Caco-2 (cell line): ENCODE results near the gene NT5C3B. TPM values are rescaled to one million over a fixed set of nuclear protein-coding genes. Genes with fewer than 3 reads are reported as not detected.

Source experiments
- BruUV-seq: library from RNA; stranded (reverse); fragments of 400-500 nt; replicated peaks from 2 replicates; lab custom pipeline; 2021; lab: Mats Ljungman, UMichigan
- CTCF ChIA-PET: fragments of 300-600 bp; sonication (Branson Sonifier 250); formaldehyde crosslinking; loops from one replicate; lab custom pipeline; 2022; ENCODE audit warnings: antibody characterized with exemption; lab: Charles Lee
- POLR2A ChIA-PET: fragments of 300-600 bp; sonication (Branson Sonifier 250); formaldehyde crosslinking; loops from one replicate; lab custom pipeline; 2022; ENCODE audit warnings: antibody characterized with exemption; lab: Charles Lee
- DNase-seq, 2 experiments: peaks; one replicate each; pipeline versions ENCODE4 v3.0.0 to v3.0.0-alpha.2; 2020 to 2022
- H3K27me3 ChIP-seq: replicated peaks from 2 replicates; pipeline ENCODE4 v1.6.0; 2011; ENCODE audit warnings: low read length; ENCODE audit not compliant: control insufficient read depth, insufficient read depth
- H3K36me3 ChIP-seq: 2 replicates; pipeline ENCODE4 v1.5.1; 2011; ENCODE audit warnings: low read length; ENCODE audit not compliant: control insufficient read depth, insufficient read depth
- H3K4me1 ChIP-seq: fragments of 250-450 bp; sonication (Bioruptor Pico); 2 replicates; pipeline ENCODE4 v1.5.1; 2020; ENCODE audit warnings: mild to moderate bottlenecking
- H3K4me3 ChIP-seq: 2 replicates; pipeline ENCODE4 v1.5.1; 2011; ENCODE audit warnings: low read depth, mild to moderate bottlenecking, control low read depth, low read length
- H3K9me3 ChIP-seq: fragments of 250-450 bp; sonication (Bioruptor Pico); 2 replicates; pipeline ENCODE4 v1.5.1; 2020; ENCODE audit warnings: mild to moderate bottlenecking, moderate library complexity
- H3K27ac Mint-ChIP-seq: one replicate; pipeline ENCODE4 v1.8.0; 2022; ENCODE audit warnings: mixed read lengths; ENCODE audit not compliant: unreplicated experiment
- H3K27me3 Mint-ChIP-seq: one replicate; pipeline ENCODE4 v1.8.0; 2022; ENCODE audit warnings: mixed read lengths; ENCODE audit not compliant: insufficient read depth, unreplicated experiment
- H3K36me3 Mint-ChIP-seq: one replicate; pipeline ENCODE4 v1.8.0; 2022; ENCODE audit warnings: mild to moderate bottlenecking, mixed read lengths; ENCODE audit not compliant: insufficient read depth, unreplicated experiment
- H3K4me1 Mint-ChIP-seq: one replicate; pipeline ENCODE4 v1.8.0; 2022; ENCODE audit warnings: low read depth, mixed read lengths; ENCODE audit not compliant: unreplicated experiment
- H3K4me3 Mint-ChIP-seq: one replicate; pipeline ENCODE4 v1.8.0; 2022; ENCODE audit warnings: mild to moderate bottlenecking, moderate library complexity, mixed read lengths; ENCODE audit not compliant: unreplicated experiment
- H3K9me3 Mint-ChIP-seq: one replicate; pipeline ENCODE4 v1.8.0; 2022; ENCODE audit warnings: mixed read lengths; ENCODE audit not compliant: unreplicated experiment
- CTCF ChIP-seq, 2 experiments: fragments of 200-600 bp in 1 of 2; IDR thresholded peaks; 1 replicate in 1 of 2; 2 replicates in 1 of 2; pipeline versions ENCODE4 v1.5.1 to v1.8.0; 2011 to 2022; ENCODE audit warnings: antibody characterized with exemption in 1 of 2, control low read depth in 1 of 2, inconsistent platforms in 1 of 2, low read depth in 1 of 2, low read length in 1 of 2, mild to moderate bottlenecking in 1 of 2, moderate library complexity in 1 of 2; ENCODE audit not compliant: insufficient read depth in 1 of 2, severe bottlenecking in 1 of 2, unreplicated experiment in 1 of 2
- intact Hi-C: fragments of 100-400 bp; cut with micrococcal nuclease; formaldehyde crosslinking; loops from one replicate; pipeline ENCODE4 v1.10.0; 2022; ENCODE audit not compliant: unreplicated experiment
- total RNA-seq: library from RNA; stranded (reverse); gene quantifications from 2 replicates; pipeline ENCODE4 v1.2.3, GENCODE V29; 2022

Gene NT5C3B
- total RNA-seq, 1 experiment from 2014 or later, result 94.5 TPM

GRCh38 chr17:41781404-41782110 lies 54.5 kb downstream of the NT5C3B start:
- no peak overlapping the region for H3K4me3 ChIP-seq
- BruUV-seq, result no TSS peak
- no peak overlapping the region for H3K4me3 Mint-ChIP-seq

GRCh38 chr17:41779954-41780353 lies 56.1 kb downstream of the NT5C3B start:
- no TSS peak for BruUV-seq

More at GRCh38 chr17:41781404-41782110, 54.5 kb downstream of the NT5C3B start:
- Mint-ChIP-seq H3K4me1 (peaks cover 14% of the 10 kb centered on the region), H3K36me3 (peaks cover 95% of the 10 kb centered on the region), H3K9me3 (no peaks in the 10 kb centered on the region), H3K27me3 (no peaks in the 10 kb centered on the region), H3K27ac (peak overlapping the region; percentile 0)
- Histone ChIP-seq H3K9me3 (no peaks in the 10 kb centered on the region), H3K36me3 (peaks cover 4% of the 10 kb centered on the region), H3K27me3 (no peaks in the 10 kb centered on the region), H3K4me1 (peaks cover 39% of the 10 kb centered on the region)
- DNase-seq, result no peak
- ChIA-PET POLR2A (interaction anchor here (0.5 to 0.6 kb wide), 2 partner anchors 8 to 221 kb away, joined by 3 read pairs; no protein-coding TSS in a partner anchor), CTCF (interaction anchor here (0.8 kb wide), 1 partner anchor 11 kb away, joined by 6 read pairs; no protein-coding TSS in a partner anchor)
- no peak for TF ChIP-seq CTCF (IDR thresholded peaks at IDR 0.05; ENCODE audit: insufficient read depth in 1 of 2, low read depth in 1 of 2, low read length in 1 of 2, severe bottlenecking in 1 of 2, unreplicated experiment in 1 of 2)
- intact Hi-C loops, result no loop called here

More at GRCh38 chr17:41779954-41780353, 56.1 kb downstream of the NT5C3B start:
- peaks cover 4% of the 10 kb centered on the region for H3K36me3 ChIP-seq
- POLR2A ChIA-PET, result no interaction called here
- peaks cover 55% of the 10 kb centered on the region for H3K4me1 ChIP-seq
- no peak overlapping the region for H3K4me3 ChIP-seq
- no peaks in the 10 kb centered on the region for H3K9me3 ChIP-seq
- H3K9me3 Mint-ChIP-seq, result no peaks in the 10 kb centered on the region
- intact Hi-C loops, result no loop called here
- TF ChIP-seq CTCF (IDR thresholded peaks at IDR 0.05; ENCODE audit: insufficient read depth in 1 of 2, low read depth in 1 of 2, low read length in 1 of 2, severe bottlenecking in 1 of 2, unreplicated experiment in 1 of 2), result no peak
- H3K27me3 ChIP-seq, result no peaks in the 10 kb centered on the region
- no peak overlapping the region for H3K4me3 Mint-ChIP-seq
- H3K36me3 Mint-ChIP-seq, result peaks cover 95% of the 10 kb centered on the region
- peak overlapping the region; percentile 69 for H3K27ac Mint-ChIP-seq
- CTCF ChIA-PET, result no interaction called here
- no peak for DNase-seq
- no peaks in the 10 kb centered on the region for H3K27me3 Mint-ChIP-seq
- peaks cover 27% of the 10 kb centered on the region for H3K4me1 Mint-ChIP-seq
